ENCODE data around the gene TBX2.
"Not testable (repeated sequence)": the region's sequence is repeated elsewhere in the genome, so short reads cannot be mapped to it uniquely, and the experiment has no call there.

The TBX2 gene

GRCh38 chr17:61440697-61441096 lies 41.1 kb downstream of the TBX2 start:
- no peak for DNase-seq

- DNase-seq = not testable (repeated sequence)
Observed at GRCh38 chr17:61441507-61441906, 41.9 kb downstream of the TBX2 start.

- DNase-seq = no peak
Observed at GRCh38 chr17:61442136-61442775, 42.6 kb downstream of the TBX2 start.

GRCh38 chr17:61442878-61443474 lies 43.3 kb downstream of the TBX2 start:
- DNase-seq = no peak

- no peak for DNase-seq
Observed at GRCh38 chr17:61443475-61443882, 43.8 kb downstream of the TBX2 start.

- no peak for DNase-seq
Observed at GRCh38 chr17:61444075-61444474, 44.4 kb downstream of the TBX2 start.

GRCh38 chr17:61444831-61445230 lies 45.2 kb downstream of the TBX2 start:
- no peak for DNase-seq

GRCh38 chr17:61447358-61447757 lies 47.7 kb downstream of the TBX2 start:
- DNase-seq = no peak

GRCh38 chr17:61448042-61448441 lies 48.4 kb downstream of the TBX2 start:
- no peak for DNase-seq

GRCh38 chr17:61449140-61449539 lies 49.5 kb downstream of the TBX2 start:
- not testable (repeated sequence) for DNase-seq

GRCh38 chr17:61449707-61450640 lies 50.3 kb downstream of the TBX2 start:
- DNase-seq = no peak

- DNase-seq = no peak
Observed at GRCh38 chr17:61450641-61451537, 51.2 kb downstream of the TBX2 start.

- no peak for DNase-seq
Observed at GRCh38 chr17:61451538-61452300, 52.1 kb downstream of the TBX2 start.

- DNase-seq = no peak
Observed at GRCh38 chr17:61452301-61453290, 53.0 kb downstream of the TBX2 start, which contains the start of gene TBX4. TBX4 (plus strand) TSS chr17:61452422; CDS start chr17:61456491, 4,069 bp downstream.

- DNase-seq = no peak
Observed at GRCh38 chr17:61453566-61454380, 54.1 kb downstream of the TBX2 start.

- DNase-seq = no peak
Observed at GRCh38 chr17:61454381-61455323, 55.0 kb downstream of the TBX2 start.

GRCh38 chr17:61455324-61456060 lies 55.8 kb downstream of the TBX2 start:
- DNase-seq = no peak
